Measurements from ENCODE around the gene ASPM.
"Not testable (repeated sequence)": the region's sequence is repeated elsewhere in the genome, so short reads cannot be mapped to it uniquely, and the experiment has no call there.

ASPM gene

DNA sequence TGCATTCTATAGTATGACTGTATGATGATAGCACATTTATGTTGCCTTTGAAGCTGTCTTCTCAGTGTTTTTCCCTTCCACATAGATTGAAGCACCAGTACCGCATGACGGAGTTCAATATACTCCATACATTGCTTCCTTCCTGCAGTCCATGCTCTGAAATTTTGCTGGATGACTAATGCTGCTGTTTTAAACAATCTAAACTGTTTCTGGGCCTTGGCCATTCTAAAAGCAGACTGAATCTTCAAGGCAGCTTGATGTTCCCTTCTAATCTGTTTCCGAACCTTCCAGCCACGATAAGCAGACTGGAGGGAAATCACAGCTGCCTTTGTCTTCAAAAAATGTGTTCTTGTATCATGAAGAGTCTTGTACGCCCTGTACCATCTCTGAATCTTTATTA, 43.2 kb downstream of the ASPM start:
- no peaks in the 10 kb centered on the region for H3K4me1 ChIP-seq (ENCODE audit: control insufficient read depth, low read depth, low read length)
- no peak overlapping the region for H3K27ac ChIP-seq (ENCODE audit: low read length)
- H3K27me3 ChIP-seq (ENCODE audit: control insufficient read depth, insufficient read depth, low read length) = no peaks in the 10 kb centered on the region
- H3K36me3 ChIP-seq (ENCODE audit: control insufficient read depth, low read depth, low read length) = peaks cover 45% of the 10 kb centered on the region
- H3K9ac ChIP-seq (ENCODE audit: low read length) = no peak overlapping the region
- H3K9me3 ChIP-seq (ENCODE audit: control insufficient read depth, low read depth, low read length) = peaks cover 31% of the 10 kb centered on the region
- no peak overlapping the region for H3K4me3 ChIP-seq (ENCODE audit: low read length)

DNA sequence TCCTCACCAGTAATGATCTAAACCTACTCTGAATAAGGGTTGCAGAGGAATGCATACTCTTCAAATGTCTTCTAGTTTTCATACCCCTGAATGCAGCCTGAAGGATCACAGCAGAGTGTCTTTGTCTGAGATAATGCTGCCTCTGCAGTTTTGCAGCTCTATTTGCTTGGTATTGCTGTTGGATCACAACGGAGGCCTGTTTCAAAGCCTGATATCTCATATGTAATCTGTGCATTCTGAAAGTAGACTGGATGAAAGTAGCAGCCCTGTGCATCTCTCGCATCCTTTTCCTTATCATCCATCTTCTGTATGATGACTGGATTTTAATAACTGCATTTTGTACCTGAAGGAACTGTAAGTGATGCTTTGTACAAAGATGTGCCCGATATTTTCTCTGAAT, 44.5 kb downstream of the ASPM start:
- Histone ChIP-seq H3K9me3 (ENCODE audit: control insufficient read depth, low read depth, low read length) (peaks cover 31% of the 10 kb centered on the region), H3K27me3 (ENCODE audit: control insufficient read depth, insufficient read depth, low read length) (no peaks in the 10 kb centered on the region), H3K36me3 (ENCODE audit: control insufficient read depth, low read depth, low read length) (peaks cover 44% of the 10 kb centered on the region), H3K27ac (ENCODE audit: low read length) (no peak overlapping the region), H3K4me1 (ENCODE audit: control insufficient read depth, low read depth, low read length) (no peaks in the 10 kb centered on the region), H3K4me3 (ENCODE audit: low read length) (no peak overlapping the region), H3K9ac (ENCODE audit: low read length) (no peak overlapping the region)

DNA sequence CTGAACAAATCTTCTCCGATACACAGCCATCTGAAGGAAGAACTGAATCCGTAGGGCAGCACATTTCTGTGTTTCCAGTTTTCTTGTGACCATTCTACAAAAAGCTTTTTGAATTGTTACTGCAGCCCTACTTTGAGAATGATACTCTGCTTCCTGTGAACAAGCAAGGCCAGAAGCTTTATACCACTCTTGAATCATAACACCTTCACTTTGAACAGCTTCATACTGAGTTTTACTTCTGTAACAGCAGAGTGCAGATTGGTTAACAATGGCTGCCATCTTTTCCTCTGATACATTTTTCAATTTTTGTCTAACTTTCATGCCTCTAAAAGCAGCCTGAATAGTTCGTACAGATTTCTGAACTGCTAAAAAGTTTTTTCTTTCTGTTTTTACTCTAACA, 45.8 kb downstream of the ASPM start:
- Histone ChIP-seq H3K9ac (ENCODE audit: low read length) (no peak overlapping the region), H3K27me3 (ENCODE audit: control insufficient read depth, insufficient read depth, low read length) (no peaks in the 10 kb centered on the region), H3K36me3 (ENCODE audit: control insufficient read depth, low read depth, low read length) (peaks cover 32% of the 10 kb centered on the region), H3K4me1 (ENCODE audit: control insufficient read depth, low read depth, low read length) (no peaks in the 10 kb centered on the region), H3K27ac (ENCODE audit: low read length) (no peak overlapping the region), H3K9me3 (ENCODE audit: control insufficient read depth, low read depth, low read length) (peaks cover 31% of the 10 kb centered on the region), H3K4me3 (ENCODE audit: low read length) (no peak overlapping the region)

- H3K27ac ChIP-seq (ENCODE audit: low read length) = no peak overlapping the region
- H3K27me3 ChIP-seq (ENCODE audit: control insufficient read depth, insufficient read depth, low read length) = no peaks in the 10 kb centered on the region
- no peak overlapping the region for H3K9ac ChIP-seq (ENCODE audit: low read length)
- no peak overlapping the region for H3K4me3 ChIP-seq (ENCODE audit: low read length)
- H3K9me3 ChIP-seq (ENCODE audit: control insufficient read depth, low read depth, low read length) = peaks cover 25% of the 10 kb centered on the region
- peaks cover 30% of the 10 kb centered on the region for H3K36me3 ChIP-seq (ENCODE audit: control insufficient read depth, low read depth, low read length)
- no peaks in the 10 kb centered on the region for H3K4me1 ChIP-seq (ENCODE audit: control insufficient read depth, low read depth, low read length)
Observed at GRCh38 chr1:197099444-197099843, 47.0 kb downstream of the ASPM start.

- not testable (repeated sequence) for H3K4me3 ChIP-seq (ENCODE audit: low read length); H3K9ac ChIP-seq (ENCODE audit: low read length); H3K4me1 ChIP-seq (ENCODE audit: control insufficient read depth, low read depth, low read length); H3K27me3 ChIP-seq (ENCODE audit: control insufficient read depth, insufficient read depth, low read length); H3K27ac ChIP-seq (ENCODE audit: low read length); H3K9me3 ChIP-seq (ENCODE audit: control insufficient read depth, low read depth, low read length)
- H3K36me3 ChIP-seq (ENCODE audit: control insufficient read depth, low read depth, low read length) = peaks cover 38% of the 10 kb centered on the region
Observed at GRCh38 chr1:197096971-197097370, 49.5 kb downstream of the ASPM start.

- Histone ChIP-seq H3K4me1 (ENCODE audit: control insufficient read depth, low read depth, low read length) (no peaks in the 10 kb centered on the region), H3K27me3 (ENCODE audit: control insufficient read depth, insufficient read depth, low read length) (no peaks in the 10 kb centered on the region), H3K27ac (ENCODE audit: low read length) (no peak overlapping the region), H3K4me3 (ENCODE audit: low read length) (no peak overlapping the region), H3K9ac (ENCODE audit: low read length) (no peak overlapping the region), H3K36me3 (ENCODE audit: control insufficient read depth, low read depth, low read length) (peaks cover 46% of the 10 kb centered on the region), H3K9me3 (ENCODE audit: control insufficient read depth, low read depth, low read length) (no peaks in the 10 kb centered on the region)
Observed at GRCh38 chr1:197096137-197096536, 50.3 kb downstream of the ASPM start.

- H3K36me3 ChIP-seq (ENCODE audit: control insufficient read depth, low read depth, low read length) = peaks cover 65% of the 10 kb centered on the region
- H3K4me1 ChIP-seq (ENCODE audit: control insufficient read depth, low read depth, low read length) = no peaks in the 10 kb centered on the region
- no peaks in the 10 kb centered on the region for H3K27me3 ChIP-seq (ENCODE audit: control insufficient read depth, insufficient read depth, low read length)
- H3K9ac ChIP-seq (ENCODE audit: low read length) = no peak overlapping the region
- no peak overlapping the region for H3K4me3 ChIP-seq (ENCODE audit: low read length)
- no peak overlapping the region for H3K27ac ChIP-seq (ENCODE audit: low read length)
- no peaks in the 10 kb centered on the region for H3K9me3 ChIP-seq (ENCODE audit: control insufficient read depth, low read depth, low read length)
Observed at GRCh38 chr1:197093226-197093885, 53.1 kb downstream of the ASPM start.

DNA sequence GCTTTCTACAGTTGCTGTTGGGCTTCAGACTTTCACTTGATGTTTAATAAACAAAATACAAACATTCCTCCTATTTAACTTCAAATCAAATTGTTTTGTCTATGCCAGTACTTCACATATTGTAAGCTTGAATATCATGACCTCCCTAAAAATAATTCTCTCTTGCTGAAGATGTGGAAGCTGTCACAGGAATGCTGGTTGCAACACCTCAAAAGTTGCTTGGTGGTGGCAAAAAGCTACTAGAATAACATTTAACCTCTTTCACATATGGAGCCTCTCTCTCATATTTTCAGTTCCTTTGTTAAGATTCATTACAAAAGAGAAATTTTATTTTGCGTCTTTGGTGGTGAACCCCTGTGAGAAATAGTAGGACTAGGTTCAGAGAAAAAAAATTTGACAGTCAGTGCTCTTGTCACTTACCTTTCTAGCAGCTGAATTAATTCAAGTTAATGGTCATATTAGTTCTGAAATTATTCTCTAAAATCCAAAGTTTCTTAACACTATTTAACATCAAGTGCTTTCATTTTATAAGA, 53.9 kb downstream of the ASPM start:
- H3K9ac ChIP-seq (ENCODE audit: low read length) = no peak overlapping the region
- no peaks in the 10 kb centered on the region for H3K9me3 ChIP-seq (ENCODE audit: control insufficient read depth, low read depth, low read length)
- H3K36me3 ChIP-seq (ENCODE audit: control insufficient read depth, low read depth, low read length) = peaks cover 73% of the 10 kb centered on the region
- H3K4me1 ChIP-seq (ENCODE audit: control insufficient read depth, low read depth, low read length) = no peaks in the 10 kb centered on the region
- H3K27ac ChIP-seq (ENCODE audit: low read length) = no peak overlapping the region
- H3K27me3 ChIP-seq (ENCODE audit: control insufficient read depth, insufficient read depth, low read length) = no peaks in the 10 kb centered on the region
- H3K4me3 ChIP-seq (ENCODE audit: low read length) = no peak overlapping the region

GRCh38 chr1:197083474-197083873, 63.0 kb downstream of the ASPM start:
- Histone ChIP-seq H3K9ac (ENCODE audit: low read length) (no peak overlapping the region), H3K27ac (ENCODE audit: low read length) (no peak overlapping the region), H3K4me1 (ENCODE audit: control insufficient read depth, low read depth, low read length) (no peaks in the 10 kb centered on the region), H3K36me3 (ENCODE audit: control insufficient read depth, low read depth, low read length) (peaks cover 60% of the 10 kb centered on the region), H3K27me3 (ENCODE audit: control insufficient read depth, insufficient read depth, low read length) (no peaks in the 10 kb centered on the region), H3K9me3 (ENCODE audit: control insufficient read depth, low read depth, low read length) (peaks cover 25% of the 10 kb centered on the region), H3K4me3 (ENCODE audit: low read length) (no peak overlapping the region)

DNA sequence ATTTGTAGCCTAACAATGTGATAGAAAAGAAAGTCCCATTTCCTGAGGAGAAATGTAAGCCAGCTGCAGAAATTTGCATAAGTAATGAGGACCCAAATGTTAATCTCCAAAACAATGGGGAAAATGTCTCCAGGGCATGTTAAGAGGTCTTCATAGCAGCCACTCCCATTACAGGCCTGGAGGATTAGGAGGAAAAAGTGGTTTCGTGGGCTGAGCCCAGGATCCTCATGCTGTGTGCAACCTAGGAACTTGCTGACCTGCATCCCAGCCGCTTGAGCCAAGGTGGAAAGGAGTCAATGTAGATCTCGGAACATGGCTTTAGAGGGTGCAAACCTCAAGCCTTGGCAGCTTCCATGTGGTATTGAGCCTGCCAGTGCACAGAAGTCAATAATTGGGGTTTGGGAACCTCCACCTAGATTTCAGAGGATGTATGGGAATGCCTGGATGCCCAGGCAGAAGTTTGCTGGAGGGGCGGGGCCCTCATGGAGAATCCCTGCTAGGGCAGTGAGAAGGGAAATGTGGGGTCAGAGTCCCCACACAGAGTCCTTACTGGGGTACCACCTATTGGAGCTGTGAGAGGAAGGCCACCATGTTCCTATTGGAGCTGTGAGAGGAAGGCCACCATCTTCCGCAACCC, 65.2 kb downstream of the ASPM start:
- peaks cover 42% of the 10 kb centered on the region for H3K36me3 ChIP-seq (ENCODE audit: control insufficient read depth, low read depth, low read length)
- peaks cover 25% of the 10 kb centered on the region for H3K9me3 ChIP-seq (ENCODE audit: control insufficient read depth, low read depth, low read length)

GRCh38 chr1:197080323-197080722, 66.1 kb downstream of the ASPM start:
- Histone ChIP-seq H3K36me3 (ENCODE audit: control insufficient read depth, low read depth, low read length) (peaks cover 33% of the 10 kb centered on the region), H3K9ac (ENCODE audit: low read length) (no peak overlapping the region), H3K4me1 (ENCODE audit: control insufficient read depth, low read depth, low read length) (no peaks in the 10 kb centered on the region), H3K27me3 (ENCODE audit: control insufficient read depth, insufficient read depth, low read length) (no peaks in the 10 kb centered on the region), H3K4me3 (ENCODE audit: low read length) (no peak overlapping the region), H3K27ac (ENCODE audit: low read length) (no peak overlapping the region), H3K9me3 (ENCODE audit: control insufficient read depth, low read depth, low read length) (peaks cover 25% of the 10 kb centered on the region)

More for the DNA sequence above, 65.2 kb downstream of the ASPM start:
- no peak overlapping the region for H3K4me3 ChIP-seq (ENCODE audit: low read length)
- no peaks in the 10 kb centered on the region for H3K27me3 ChIP-seq (ENCODE audit: control insufficient read depth, insufficient read depth, low read length)
- H3K27ac ChIP-seq (ENCODE audit: low read length) = no peak overlapping the region
- H3K4me1 ChIP-seq (ENCODE audit: control insufficient read depth, low read depth, low read length) = no peaks in the 10 kb centered on the region
- H3K9ac ChIP-seq (ENCODE audit: low read length) = no peak overlapping the region

- Histone ChIP-seq H3K4me1 (ENCODE audit: control insufficient read depth, low read depth, low read length) (no peaks in the 10 kb centered on the region), H3K4me3 (ENCODE audit: low read length) (no peak overlapping the region), H3K9ac (ENCODE audit: low read length) (no peak overlapping the region), H3K27ac (ENCODE audit: low read length) (no peak overlapping the region), H3K27me3 (ENCODE audit: control insufficient read depth, insufficient read depth, low read length) (no peaks in the 10 kb centered on the region), H3K9me3 (ENCODE audit: control insufficient read depth, low read depth, low read length) (peaks cover 6% of the 10 kb centered on the region), H3K36me3 (ENCODE audit: control insufficient read depth, low read depth, low read length) (no peaks in the 10 kb centered on the region)
Observed at GRCh38 chr1:197076585-197076984, 69.9 kb downstream of the ASPM start.
